ENCODE measurements around the gene OTOR.

DNA sequence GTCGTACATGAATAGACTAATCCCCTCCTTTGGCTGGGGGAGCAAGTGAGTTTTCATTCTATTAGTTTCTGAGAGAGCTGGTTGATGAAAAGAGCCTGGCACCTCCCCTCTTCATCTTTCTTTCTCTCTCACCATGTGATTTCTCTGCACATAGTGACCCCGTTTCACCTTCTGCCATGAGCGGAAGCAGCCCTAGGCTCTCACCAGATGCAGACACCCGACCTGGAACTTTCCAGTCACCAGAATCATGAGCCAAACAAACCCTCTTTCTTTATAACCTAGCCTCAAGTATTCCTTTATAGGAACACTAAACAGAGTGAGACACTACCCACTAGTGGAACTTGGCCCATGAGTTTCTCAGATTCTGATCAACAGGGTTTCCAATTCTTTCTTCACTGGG, 16.4 kb downstream of the OTOR start:
- no peak for TF ChIP-seq FOXM1 (IDR thresholded peaks at IDR 0.05; ENCODE audit: borderline replicate concordance)
- no peak for TF ChIP-seq ARNT (IDR thresholded peaks at IDR 0.05)
- TF ChIP-seq NFRKB (IDR thresholded peaks at IDR 0.05) = no peak
- TF ChIP-seq TARDBP (IDR thresholded peaks at IDR 0.05) = no peak
- no peak for TF ChIP-seq FOXK2 (IDR thresholded peaks at IDR 0.05)
- no peak for TF ChIP-seq L3MBTL2 (conservative IDR thresholded peaks at IDR 0.05)
- TF ChIP-seq, protein P1, sequence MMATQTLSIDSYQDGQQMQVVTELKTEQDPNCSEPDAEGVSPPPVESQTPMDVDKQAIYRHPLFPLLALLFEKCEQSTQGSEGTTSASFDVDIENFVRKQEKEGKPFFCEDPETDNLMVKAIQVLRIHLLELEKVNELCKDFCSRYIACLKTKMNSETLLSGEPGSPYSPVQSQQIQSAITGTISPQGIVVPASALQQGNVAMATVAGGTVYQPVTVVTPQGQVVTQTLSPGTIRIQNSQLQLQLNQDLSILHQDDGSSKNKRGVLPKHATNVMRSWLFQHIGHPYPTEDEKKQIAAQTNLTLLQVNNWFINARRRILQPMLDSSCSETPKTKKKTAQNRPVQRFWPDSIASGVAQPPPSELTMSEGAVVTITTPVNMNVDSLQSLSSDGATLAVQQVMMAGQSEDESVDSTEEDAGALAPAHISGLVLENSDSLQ (IDR thresholded peaks at IDR 0.05) = no peak
- TF ChIP-seq FOXA1 (IDR thresholded peaks at IDR 0.05) = no peak
- no peak for TF ChIP-seq ELF4 (IDR thresholded peaks at IDR 0.05)
- TF ChIP-seq SP1 (IDR thresholded peaks at IDR 0.05) = no peak
- no peak for TF ChIP-seq SUZ12 (IDR thresholded peaks at IDR 0.05)
- no peak for TF ChIP-seq BHLHE40 (IDR thresholded peaks at IDR 0.05; ENCODE audit: borderline replicate concordance)
- TF ChIP-seq HDGF (IDR thresholded peaks at IDR 0.05; ENCODE audit: borderline replicate concordance) = no peak

Data from HEK293T (cell line).